Activated CD8-positive, alpha-beta memory T cell treated with anti-CD3 and anti-CD28 coated beads for 36 hours (primary cell): ENCODE measurements around the gene CLEC2L. TPM values are rescaled to one million over a fixed set of nuclear protein-coding genes. Genes with fewer than 3 reads are reported as not detected.

Source experiments
- CTCF ChIA-PET: fragments of 350-600 bp; sonication (Branson Sonifier 250); formaldehyde crosslinking; loops from one replicate; lab custom pipeline; 2021; ENCODE audit warnings: antibody characterized with exemption; lab: Charles Lee
- POLR2A ChIA-PET: fragments of 350-600 bp; sonication (Branson Sonifier 250); formaldehyde crosslinking; loops from one replicate; lab custom pipeline; 2021; ENCODE audit warnings: antibody characterized with exemption; lab: Charles Lee
- total RNA-seq, 2 experiments: library from RNA; stranded (reverse); gene quantifications; one replicate each; pipeline ENCODE4 v1.2.3, GENCODE V29; 2021

Gene CLEC2L
- total RNA-seq, 2 experiments from 2014 or later = not detected

DNA sequence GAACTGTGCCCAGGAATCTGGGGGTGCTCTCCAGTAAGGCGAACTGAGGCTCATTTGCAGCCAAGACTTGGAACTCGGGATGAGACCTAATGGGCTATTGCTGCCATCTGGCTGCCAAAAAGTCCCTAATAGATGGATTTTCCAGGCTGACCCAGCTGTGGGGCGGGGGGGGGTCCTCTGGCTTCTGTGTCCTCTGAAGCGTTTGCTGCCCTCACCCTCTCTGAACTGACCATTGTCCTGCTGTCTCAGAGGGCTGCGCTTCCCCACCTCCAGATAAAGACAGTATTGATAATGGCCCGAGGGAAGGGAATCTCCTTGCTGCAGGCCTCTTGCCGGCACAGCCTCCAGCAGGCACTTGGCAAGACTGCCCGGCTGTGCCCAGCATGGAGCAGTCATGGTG is 46.6 kb downstream of the CLEC2L start:
- ChIA-PET POLR2A (no interaction called here), CTCF (no interaction called here)

GRCh38 chr7:139570626-139571025 is 47.1 kb downstream of the CLEC2L start:
- ChIA-PET CTCF (no interaction called here), POLR2A (no interaction called here)

DNA sequence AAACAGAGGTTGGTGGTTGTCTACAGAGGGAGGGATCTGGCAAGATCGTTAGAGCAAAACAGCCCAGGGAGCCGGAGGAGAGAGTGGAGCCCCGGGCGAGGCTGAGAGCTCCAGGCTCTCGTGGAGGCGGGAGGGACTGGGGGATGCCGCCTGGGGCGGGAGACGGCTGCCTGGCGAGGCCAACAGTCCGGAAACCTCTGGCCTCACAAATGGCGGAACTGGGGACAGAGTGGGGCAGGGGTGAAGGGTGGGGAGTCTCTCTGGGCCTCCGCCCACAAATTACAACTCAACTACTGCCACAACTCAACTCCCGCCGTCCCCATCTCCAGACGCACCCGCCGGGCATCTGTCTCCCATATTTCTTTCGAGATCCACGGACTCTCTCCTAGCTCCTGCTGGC is 47.7 kb downstream of the CLEC2L start:
- CTCF ChIA-PET = no interaction called here
- POLR2A ChIA-PET = no interaction called here

DNA sequence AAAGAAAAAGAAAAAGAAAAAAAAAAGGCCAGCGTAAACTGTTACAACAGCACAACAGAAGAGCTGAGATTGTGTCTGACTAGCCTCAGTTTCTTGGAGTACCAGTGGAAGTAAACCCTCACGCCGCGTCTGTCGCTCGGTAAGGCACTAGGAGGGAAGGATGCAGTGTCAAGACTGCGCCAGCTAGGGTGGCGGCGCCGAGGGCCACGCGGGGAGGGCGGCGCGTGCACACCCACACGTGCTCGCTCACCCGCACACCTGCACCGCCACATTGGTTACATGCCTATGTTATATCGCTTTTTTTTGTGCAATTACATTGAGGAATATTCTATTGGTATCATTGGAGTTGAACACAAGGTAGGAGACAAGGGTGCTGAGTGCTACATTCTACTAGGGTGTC is 48.2 kb downstream of the CLEC2L start:
- CTCF ChIA-PET = no interaction called here

GRCh38 chr7:139572071-139572470 is 48.6 kb downstream of the CLEC2L start:
- ChIA-PET POLR2A (no interaction called here), CTCF (no interaction called here)

More for the DNA sequence above, 48.2 kb downstream of the CLEC2L start:
- POLR2A ChIA-PET = no interaction called here

DNA sequence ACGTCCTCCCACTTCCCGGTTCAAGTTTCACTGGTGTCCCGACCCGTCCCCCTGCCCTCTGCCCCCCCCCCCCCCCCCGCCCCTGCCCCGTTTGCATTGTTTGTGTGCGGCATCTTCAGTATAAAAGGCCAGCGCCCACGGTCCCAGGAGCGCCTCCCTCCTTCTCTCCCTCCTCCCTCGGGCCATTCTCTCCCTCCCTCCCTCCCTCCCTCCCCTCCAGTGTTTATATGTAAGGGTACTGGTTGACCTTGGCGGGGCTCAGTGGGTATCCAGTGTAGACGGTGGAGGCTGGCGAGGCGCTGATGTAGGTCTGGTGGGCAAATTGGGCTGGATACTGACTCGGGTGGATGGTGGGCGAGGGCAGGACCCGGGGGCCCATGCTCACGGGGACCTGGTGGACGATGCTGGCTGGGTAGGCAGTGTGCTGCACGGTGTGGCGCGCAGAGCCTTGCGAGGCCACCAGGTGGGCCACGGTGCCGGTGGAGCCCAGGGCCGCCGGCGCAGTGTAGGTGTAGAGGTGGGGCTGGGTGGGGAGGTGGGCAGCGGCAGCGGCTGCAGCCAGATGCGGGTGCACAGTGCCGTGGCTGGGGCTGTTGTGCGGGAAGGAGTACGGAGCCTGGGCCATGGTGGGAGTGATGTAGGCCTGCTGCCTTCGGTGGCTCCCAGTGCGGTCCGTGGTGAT is 49.4 kb downstream of the CLEC2L start:
- ChIA-PET POLR2A (no interaction called here), CTCF (no interaction called here)

DNA sequence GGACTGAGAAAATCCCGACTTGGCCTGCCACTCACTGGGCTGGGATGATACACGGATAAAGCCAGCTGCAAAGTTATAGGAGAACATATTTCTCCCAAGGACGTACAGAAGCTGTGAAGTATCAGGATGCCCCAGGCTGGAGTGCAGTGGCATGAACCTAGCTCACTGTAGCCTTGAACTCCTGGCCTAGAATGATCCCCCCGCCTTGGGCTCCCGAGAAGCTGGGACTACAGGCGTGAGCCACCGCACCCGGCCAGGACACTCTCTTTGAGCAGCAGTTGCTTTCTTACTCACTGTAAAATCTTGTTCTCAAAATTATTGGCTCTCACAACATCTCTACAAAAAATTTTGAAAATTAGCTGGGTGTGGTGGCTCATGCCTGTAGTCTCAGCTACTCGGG is 50.4 kb downstream of the CLEC2L start:
- POLR2A ChIA-PET = no interaction called here
- CTCF ChIA-PET = interaction anchor here (0.8 kb wide), 1 partner anchor 28 kb away, joined by 4 read pairs; no protein-coding TSS in a partner anchor

DNA sequence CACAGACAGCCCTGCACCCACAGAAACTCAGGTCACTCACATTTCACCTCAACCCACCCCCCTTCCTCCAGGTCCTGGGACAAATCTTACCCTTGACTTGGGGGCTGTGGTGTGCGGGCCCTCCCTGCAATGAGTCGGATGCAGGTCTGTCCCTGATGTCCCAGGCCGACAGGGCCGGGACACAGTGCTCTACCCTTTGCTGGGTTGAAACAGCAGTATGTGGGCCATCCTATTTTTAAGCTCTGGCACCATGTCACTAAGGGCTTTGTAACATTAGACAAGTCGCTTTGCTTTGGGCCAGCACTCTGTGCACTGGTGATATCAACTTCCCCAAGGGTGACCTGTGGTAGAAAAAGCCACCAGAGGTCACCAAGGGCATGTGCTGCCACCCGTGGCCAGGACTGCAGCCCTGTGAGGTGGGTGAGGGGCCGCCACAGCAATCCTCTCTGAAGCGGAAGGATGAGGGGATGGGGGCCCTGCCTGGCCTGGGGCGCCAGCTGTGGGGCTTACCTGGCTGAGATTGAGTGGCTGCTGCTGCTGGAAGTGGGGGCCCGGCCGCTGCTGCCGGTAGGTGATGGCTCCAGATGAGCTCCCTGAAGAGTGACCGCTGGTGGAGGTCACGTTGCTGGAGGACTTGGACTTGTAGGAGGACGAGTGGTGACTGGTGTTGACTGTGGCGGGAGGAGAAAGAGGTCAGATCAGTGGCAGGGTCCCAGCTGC is 51.3 kb downstream of the CLEC2L start:
- ChIA-PET CTCF (no interaction called here), POLR2A (no interaction called here)

DNA sequence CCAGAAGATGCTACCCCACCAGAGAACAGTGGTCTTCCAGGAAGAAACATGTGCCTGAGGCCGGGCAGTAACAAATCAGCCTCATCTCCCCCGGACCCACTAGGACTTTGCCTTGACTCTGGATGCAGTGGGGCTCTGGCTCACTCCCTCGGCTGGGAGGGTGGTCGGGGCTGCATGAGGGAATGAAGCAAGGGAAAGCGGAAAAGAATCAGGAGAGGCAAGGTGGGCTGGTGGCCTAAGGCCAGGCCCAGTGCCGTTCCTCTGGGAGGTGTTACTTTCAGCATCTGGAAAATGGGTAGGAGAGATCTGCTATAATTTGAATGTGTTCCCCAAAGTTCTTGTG is 51.8 kb downstream of the CLEC2L start:
- ChIA-PET CTCF (no interaction called here), POLR2A (no interaction called here)

- CTCF ChIA-PET = no interaction called here
- POLR2A ChIA-PET = no interaction called here
These were observed 52.9 kb downstream of the CLEC2L start for GRCh38 chr7:139576179-139576973.

- CTCF ChIA-PET = interaction anchor here (0.5 kb wide), 1 partner anchor 85 kb away, joined by 3 read pairs; no protein-coding TSS in a partner anchor
- POLR2A ChIA-PET = no interaction called here
These were observed 57.0 kb downstream of the CLEC2L start for GRCh38 chr7:139580435-139580834.

DNA sequence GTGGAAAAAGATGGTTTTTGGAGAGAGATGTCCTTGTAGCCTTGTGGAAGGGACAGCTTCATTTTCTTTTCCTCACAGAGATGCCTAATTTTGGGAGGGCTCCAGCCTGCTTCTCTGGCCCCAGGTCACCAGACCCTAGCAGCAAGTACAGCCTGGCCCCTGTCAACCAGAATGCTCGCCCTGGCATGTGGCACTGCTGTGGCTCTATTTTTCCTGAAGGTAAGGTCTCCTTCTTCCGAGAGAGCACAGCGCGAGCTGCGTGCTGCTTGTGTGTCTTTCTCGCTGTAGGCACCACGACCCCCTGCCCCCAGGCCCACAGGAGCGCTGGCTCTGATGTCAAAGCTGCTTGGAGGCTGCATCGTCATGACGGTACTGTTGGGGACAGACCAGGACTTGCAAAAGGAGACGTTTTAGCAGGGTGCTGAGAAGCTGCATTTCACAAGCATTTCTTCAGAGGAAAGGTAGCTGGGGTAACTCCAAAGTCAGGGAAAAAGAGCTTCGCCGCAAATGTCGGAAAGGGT is 58.7 kb downstream of the CLEC2L start:
- ChIA-PET CTCF (no interaction called here), POLR2A (no interaction called here)

GRCh38 chr7:139582671-139583155 is 59.2 kb downstream of the CLEC2L start:
- ChIA-PET CTCF (no interaction called here), POLR2A (no interaction called here)

DNA sequence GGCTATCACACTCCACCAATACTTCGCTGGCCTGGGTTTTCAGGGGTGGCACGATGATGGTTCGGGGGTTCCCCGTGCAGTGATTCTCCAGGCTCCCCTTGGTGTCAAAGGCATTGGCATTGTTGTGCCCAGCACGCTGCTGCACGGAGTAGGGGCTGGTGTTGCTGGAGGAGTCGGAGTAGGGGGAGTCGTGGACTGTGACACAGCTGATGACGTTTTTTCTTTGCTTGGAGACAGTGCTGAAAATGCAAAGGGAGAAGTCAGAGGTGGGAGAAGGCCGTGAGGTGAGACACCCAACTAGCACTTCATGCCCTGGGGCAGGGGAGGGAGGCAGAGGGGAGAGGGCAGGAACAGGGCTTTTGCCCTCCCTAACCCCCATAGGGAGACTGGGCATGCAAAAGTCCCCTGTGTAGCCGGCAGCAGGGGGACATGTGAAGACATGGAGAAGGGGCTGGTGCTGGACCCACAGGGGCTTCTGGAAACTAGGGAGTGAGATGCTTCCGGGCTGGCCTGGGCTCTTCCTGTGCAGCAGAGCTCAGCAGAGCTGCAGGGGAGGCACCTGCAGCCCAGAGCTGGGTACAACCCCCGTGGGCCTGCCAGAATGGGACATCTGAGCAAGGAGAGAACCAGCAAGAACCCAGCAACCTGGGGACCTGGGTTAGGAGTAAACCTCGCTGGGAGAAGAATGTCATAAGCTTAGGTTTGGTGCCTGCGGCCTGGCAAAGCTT is 60.5 kb downstream of the CLEC2L start:
- ChIA-PET CTCF (no interaction called here), POLR2A (no interaction called here)

DNA sequence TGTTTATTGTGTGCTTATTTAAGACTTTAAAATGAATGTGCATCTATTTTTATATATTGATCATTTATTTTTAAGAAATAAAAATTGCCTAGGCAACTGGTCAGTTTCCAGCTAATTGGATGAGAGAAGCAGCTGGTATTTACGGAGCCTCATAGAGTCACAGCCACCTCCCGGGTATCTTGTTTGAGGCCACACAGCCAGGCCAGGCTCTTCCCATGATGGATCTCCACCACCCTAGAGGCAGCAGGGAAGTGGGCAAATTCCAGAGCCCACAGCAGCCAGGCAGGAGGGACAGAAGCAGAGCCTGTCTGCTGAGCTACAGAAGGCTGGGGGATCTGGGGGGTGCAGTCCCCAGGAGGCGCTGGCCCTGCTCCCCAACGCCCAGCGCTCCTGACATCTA is 61.6 kb downstream of the CLEC2L start:
- ChIA-PET POLR2A (no interaction called here), CTCF (no interaction called here)

DNA sequence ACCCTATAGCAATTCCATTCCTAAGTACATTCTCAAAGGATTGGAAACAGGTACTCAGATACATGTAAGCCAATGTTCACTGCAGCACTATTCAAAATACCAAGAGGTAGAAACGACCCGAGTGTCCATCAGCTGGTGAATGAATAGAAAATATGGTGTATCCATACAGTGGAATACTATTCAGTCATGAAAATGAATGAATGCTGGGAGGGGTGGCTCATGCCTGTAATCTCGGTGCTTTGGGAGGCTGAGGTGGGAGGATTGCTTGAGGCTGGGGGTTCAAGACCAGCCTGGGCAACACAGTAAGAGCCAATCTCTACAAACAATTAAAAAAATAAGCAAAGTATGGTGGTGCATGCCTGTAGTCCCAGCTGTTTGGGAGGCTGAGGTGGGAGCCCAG is 62.8 kb downstream of the CLEC2L start:
- ChIA-PET POLR2A (no interaction called here), CTCF (no interaction called here)

- POLR2A ChIA-PET = no interaction called here
- CTCF ChIA-PET = interaction anchor here (0.6 to 1.7 kb wide), 2 partner anchors 59 to 297 kb away, joined by 4 to 5 read pairs; no protein-coding TSS in a partner anchor
These were observed 64.0 kb downstream of the CLEC2L start for GRCh38 chr7:139587535-139587934.

- POLR2A ChIA-PET = no interaction called here
- CTCF ChIA-PET = interaction anchor here (0.8 to 1.7 kb wide), 2 partner anchors 14 to 58 kb away, joined by 3 to 4 read pairs; no protein-coding TSS in a partner anchor
These were observed 65.1 kb downstream of the CLEC2L start for GRCh38 chr7:139588632-139589031.

DNA sequence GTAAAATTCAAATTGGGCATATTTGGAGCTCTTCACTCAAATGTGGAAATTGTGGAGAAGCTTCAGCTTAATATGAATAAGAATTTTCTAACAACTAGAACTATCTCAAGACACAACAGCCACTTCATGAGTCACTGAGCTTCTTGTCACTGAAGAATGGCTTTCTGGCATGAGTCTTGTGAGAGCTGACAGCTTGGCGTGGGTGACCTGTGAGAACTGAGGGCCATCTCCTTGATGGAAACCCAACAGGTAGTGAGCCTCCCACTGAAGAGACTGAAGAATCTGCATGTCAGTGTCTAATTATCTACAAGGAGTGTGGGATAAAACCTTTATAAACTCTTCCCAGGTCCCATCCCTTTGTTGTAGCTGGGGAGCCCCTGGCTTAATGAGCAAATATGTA is 66.0 kb downstream of the CLEC2L start:
- ChIA-PET POLR2A (no interaction called here), CTCF (interaction anchor here (1.5 to 1.7 kb wide), 3 partner anchors 13 to 57 kb away, joined by 4 to 7 read pairs (median 4); no protein-coding TSS in a partner anchor)
